Measurements from ENCODE around the gene GTPBP3.
"Not testable (repeated sequence)": the region's sequence is repeated elsewhere in the genome, so short reads cannot be mapped to it uniquely, and the experiment has no call there.

The GTPBP3 gene, protein sequence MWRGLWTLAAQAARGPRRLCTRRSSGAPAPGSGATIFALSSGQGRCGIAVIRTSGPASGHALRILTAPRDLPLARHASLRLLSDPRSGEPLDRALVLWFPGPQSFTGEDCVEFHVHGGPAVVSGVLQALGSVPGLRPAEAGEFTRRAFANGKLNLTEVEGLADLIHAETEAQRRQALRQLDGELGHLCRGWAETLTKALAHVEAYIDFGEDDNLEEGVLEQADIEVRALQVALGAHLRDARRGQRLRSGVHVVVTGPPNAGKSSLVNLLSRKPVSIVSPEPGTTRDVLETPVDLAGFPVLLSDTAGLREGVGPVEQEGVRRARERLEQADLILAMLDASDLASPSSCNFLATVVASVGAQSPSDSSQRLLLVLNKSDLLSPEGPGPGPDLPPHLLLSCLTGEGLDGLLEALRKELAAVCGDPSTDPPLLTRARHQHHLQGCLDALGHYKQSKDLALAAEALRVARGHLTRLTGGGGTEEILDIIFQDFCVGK
- long read RNA-seq, donor 1, partial matches to known transcripts = 0 of 2 reads
- long read RNA-seq, donor 1, other reads (novel, unspliced or antisense) = 0 of 2 reads
- long read RNA-seq, donor 2, partial matches to known transcripts = 0 of 2 reads
- long read RNA-seq, donor 2, other reads (novel, unspliced or antisense) = 0 of 2 reads
- long read RNA-seq, donor 3, partial matches to known transcripts = 10 of 11 reads
- long read RNA-seq, donor 3, other reads (novel, unspliced or antisense) = 0 of 11 reads
- long read RNA-seq, donor 4, transcript GTPBP3-208 (2 exons, 564 nt) = major isoform, 5 of 12 reads
- long read RNA-seq, donor 4, partial matches to known transcripts = 0 of 12 reads
- long read RNA-seq, donor 4, other reads (novel, unspliced or antisense) = 0 of 12 reads
- long read RNA-seq, donor 5, transcript GTPBP3-208 (2 exons, 564 nt) = major isoform, 7 of 44 reads
- long read RNA-seq, donor 5, partial matches to known transcripts = 34 of 44 reads
- long read RNA-seq, donor 5, other reads (novel, unspliced or antisense) = 0 of 44 reads
- long read RNA-seq, donor 6, partial matches to known transcripts = 10 of 18 reads
- long read RNA-seq, donor 6, other reads (novel, unspliced or antisense) = 0 of 18 reads
- long read RNA-seq, donor 7 = 0 reads
- long read RNA-seq, donor 8, partial matches to known transcripts = 0 of 1 reads
- long read RNA-seq, donor 8, other reads (novel, unspliced or antisense) = 0 of 1 reads

DNA sequence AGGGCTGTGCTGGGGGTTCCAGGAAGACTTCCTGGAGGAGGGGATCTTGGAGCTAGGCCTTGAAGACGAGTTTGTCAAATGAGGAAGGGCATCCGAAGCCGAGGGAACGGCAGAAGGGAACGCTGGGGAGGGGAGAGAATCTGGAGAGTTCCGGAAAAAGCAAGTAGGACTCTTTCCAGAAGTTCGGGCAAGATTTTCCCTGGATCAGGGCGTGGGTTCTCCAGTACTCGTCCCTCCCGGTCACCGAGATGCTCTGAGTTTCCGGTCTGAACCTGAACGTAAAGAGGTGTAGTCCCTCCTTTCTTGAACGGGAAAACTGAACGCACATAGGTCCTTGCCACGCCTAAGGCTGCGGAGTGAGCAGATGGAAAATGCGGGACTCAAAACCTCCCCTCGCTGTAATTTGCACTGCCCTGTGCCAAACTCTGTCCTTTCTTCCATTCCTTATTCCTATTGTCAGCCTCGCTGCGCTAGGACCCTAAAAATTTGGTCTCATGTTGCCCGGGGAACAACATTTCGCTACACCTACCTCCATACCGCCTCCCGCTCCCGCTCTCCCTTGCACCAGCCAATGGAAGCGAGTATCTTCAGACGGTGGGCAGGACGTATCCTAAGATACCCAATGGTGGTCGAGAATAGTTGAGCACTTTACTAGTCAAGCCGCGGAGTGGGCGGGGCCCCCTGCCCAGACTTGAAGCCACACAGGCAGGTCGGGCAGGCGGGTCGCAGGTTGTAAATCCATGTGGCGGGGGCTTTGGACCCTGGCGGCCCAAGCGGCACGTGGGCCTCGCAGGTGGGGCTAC is at the start of gene GTPBP3:
GTPBP3 (plus strand) TSS at position 682 of the 803 bp plus-strand sequence; CDS start at position 741, 59 bp downstream.
- DNase-seq = peak; percentile 92

DNA sequence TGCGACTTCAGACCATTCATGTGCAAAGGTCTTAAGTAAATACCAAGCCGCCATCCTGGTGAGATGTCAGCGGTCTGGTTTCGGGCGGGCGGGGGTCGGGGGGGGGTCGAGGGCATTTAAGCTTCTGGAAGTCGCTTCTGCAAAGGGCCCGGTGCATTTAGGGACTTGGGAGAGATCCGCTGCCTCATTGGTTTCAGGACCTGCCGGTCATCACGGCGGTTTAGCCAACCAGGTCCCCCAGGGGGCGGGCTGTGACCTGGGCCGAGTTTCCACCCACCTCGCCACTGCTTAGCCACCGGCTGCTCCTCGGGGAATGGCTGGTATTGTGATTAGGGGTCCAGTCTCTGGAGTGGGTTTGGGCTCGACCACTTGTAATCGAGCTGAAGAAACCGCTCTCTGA is 47.9 kb upstream of the GTPBP3 start:
- no peak for DNase-seq

DNA sequence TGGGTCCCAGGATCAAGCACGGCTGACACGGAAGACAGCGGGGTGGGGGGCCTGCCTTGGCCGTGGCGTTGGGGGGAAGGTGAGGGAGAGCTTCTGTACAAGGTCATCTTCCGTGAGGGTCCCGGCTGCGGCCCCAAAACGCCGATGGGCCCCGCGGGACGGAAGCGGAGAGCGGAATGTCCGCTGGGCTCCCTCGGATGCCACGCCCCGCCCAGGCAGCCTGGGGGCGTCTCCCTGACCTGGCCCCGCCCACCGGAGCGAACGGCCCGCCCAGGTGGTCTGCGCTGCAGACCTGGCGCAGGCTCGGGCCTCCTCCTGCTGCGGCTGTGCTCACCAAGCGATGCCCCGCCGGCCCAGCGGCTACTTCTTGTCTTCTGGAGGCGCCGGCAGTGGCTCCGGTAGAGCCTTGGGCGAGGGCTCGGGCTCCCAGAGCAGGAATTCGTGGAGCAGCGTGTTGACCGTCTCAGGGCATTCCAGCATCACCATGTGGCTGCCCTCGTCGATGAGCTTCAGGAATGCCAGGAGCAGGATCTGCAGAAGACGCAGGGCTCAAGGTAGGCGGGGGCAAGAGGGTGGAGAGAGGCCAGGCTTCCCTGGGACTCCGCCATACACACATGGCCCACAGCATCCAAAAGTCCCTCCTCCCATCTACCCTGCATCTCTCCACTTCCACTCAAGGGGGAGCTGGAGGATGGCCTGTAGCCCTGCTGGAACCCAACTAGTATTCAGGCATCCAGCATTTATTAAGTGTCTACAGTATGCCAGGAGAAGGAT is 44.9 kb upstream of the GTPBP3 start:
- peak; percentile 88 for DNase-seq

DNA sequence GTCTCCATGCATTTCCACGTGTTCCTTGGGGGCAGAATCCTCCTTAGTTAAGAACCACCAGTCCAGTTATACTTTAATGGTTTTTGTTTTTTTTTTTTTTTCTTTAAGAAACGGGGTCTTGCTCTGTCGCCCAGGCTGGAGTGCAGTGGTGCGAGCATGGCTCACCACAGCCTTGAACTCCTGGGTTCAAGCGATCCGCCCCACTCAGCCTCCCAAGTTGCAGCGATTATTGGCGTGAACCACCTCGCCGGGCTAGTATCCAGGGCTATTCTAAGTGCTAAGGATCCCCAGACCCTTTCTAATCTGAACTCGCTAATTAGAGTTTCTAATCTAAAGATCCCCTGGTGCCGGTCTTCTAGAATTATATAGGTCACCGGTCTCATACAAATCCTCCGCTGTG is 43.7 kb upstream of the GTPBP3 start:
- no peak for DNase-seq

DNA sequence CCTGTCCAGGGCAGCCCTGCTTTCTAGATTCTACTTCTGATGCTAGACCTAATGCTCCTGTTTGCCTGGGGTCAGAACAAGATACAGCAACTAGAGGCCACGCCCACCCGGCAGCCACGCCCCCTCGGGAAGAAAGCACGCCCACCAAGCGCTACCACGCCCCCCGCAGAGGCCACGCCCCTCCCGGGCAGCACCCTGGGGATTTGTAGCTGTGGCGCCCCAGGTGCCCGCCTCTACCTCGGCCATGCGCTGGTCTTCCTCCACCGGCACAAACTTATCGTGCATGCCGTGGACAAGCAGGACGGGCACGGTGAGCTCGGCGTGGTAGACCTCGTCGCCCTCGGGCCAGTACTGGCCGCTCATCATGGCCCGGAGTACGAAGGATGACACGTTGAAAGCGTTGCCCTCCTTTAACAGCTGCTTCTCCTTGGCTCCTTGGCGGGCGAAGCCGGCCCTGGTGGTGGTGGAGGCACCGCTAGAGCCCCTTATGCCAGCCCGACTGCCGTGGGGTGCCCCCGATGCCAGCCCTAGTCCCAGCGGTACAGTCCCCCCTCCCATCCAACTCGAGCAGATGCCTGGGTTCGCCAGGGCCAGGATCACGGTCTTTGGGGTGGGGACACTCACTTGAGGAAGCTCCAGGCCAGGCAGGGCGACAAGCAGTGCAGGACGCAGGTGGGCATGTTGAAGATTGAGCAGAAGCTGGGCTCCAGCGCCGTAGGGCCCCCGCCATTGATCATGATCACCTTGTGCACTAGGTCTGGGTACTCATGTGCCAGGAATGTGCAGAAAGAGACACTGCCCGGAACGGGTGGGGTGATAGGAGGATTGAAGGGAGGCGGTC is 43.1 kb upstream of the GTPBP3 start:
- no peak for DNase-seq

DNA sequence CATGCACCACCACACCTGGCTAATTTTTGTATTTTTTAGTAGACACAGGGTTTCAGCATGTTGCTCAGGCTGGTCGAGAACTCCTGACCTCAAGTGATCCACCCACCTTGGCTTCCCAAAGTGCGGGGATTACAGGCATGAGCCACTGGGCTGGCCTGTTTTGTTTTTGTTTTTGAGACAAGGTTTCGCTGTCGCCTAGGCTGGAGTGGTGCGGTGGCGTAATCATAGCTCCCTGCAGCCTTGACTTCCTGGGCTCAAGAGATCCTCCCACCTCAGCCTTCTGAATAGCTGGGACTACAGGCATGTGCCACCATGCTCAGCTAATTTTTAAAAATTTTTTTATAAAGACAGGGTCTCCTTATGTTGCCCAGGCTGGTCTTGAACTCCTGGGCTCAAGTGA is 41.8 kb upstream of the GTPBP3 start:
- DNase-seq = not testable (repeated sequence)

DNA sequence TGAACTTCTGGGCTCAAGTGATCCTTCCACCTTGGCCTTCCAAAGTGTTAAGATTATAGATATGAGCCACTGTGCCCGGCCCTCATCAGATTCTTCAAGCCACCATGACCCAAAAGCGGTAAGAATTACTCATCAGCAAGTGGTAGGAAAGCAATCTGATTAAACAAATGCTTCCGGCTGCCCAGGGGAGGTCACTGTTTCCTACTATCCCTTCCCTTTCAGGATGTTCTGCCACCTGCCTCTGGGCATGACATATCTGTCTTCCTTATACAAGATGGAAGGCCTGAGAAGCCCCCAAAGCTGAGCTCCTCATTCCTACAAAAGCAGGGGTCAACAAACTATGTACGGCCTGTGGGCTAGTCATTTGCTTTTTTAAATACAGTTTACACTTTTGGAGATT is 41.1 kb upstream of the GTPBP3 start:
- no peak for DNase-seq

DNA sequence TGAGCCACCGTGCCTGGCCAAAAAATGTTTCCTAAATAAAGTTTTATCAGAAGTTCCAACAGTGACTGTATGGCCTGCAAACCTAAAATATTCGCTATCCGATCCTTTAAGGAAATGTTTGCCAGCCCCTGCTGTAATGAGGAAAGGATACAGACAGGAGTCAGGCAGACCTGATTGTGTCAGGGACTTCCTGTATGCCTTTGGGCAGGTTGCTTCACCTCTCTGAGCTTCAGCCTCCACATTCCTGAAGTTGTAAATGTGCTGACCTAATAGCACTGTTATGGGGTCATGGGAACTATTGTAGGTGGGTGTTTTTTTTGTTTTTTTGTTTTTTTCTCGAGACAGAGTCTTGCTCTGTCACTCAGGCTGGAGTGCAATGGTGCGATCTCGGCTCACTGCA is 40.4 kb upstream of the GTPBP3 start:
- DNase-seq = no peak

DNA sequence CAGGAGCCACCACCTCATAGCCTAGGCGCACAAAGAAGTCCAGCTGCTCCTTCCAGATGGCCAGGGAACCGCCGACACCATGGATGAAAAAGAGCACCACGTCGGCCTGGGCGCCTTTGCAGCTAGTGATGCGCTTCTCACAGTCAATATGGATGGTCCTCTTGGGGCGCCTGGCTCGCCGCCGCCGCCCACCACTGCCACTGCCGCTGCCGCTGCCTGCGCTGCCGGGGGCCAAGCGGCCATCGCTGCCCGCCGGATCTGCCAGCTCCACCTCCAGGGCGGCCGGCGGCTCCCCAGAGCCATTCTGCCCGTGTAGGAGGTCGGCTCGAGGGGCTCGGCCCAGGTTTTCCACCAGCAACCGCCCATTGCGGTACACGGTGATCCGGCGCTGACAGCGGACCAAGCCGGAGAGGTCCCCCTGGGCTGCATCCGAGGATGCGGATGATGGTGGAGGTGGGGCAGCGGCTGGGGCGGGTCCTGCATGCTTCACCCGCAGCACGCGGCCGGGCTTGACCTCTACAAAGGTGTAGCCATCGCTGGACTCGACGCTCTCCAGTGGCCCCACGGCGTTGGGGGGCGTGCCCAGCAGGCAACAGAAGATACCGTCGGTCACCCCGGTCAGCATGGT is 36.2 kb upstream of the GTPBP3 start:
- DNase-seq = no peak

DNA sequence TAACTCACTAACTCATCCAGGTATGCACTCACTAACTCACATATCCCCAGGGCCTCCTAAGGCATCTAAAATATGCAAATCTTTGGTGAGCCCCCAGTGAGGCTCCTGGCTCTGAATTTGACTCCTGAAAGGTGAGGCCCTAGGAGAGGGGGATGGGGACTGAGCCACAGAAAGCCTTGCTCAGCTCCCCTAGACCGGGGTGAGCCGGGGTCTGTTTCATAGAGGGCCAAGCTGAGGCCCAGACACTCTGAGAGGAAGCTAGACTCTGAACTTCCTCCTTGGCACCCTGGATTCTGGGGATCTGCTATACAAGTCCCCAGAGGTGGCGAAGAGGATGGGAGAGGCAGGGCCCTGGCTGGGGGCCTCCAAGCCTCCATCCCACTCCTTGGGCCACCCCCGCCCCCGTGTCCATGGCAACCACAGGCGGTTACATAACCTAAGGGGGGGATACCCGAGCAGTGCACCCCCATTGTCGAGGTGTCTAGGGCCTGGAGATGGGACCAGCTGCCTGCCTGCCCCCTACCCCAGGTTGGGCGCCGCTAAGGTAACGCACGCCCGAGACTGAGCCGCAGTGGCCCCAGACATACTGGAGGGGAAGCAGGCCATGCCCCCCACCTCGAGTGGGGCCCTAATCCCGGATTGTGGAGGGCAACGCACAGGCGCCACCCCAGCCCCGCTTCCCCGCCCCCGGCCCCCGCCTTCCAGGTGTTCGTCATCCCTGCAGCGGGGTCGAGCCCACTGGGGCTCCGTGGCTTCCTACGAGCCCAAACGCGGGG is 34.8 kb upstream of the GTPBP3 start:
- no peak for DNase-seq

DNA sequence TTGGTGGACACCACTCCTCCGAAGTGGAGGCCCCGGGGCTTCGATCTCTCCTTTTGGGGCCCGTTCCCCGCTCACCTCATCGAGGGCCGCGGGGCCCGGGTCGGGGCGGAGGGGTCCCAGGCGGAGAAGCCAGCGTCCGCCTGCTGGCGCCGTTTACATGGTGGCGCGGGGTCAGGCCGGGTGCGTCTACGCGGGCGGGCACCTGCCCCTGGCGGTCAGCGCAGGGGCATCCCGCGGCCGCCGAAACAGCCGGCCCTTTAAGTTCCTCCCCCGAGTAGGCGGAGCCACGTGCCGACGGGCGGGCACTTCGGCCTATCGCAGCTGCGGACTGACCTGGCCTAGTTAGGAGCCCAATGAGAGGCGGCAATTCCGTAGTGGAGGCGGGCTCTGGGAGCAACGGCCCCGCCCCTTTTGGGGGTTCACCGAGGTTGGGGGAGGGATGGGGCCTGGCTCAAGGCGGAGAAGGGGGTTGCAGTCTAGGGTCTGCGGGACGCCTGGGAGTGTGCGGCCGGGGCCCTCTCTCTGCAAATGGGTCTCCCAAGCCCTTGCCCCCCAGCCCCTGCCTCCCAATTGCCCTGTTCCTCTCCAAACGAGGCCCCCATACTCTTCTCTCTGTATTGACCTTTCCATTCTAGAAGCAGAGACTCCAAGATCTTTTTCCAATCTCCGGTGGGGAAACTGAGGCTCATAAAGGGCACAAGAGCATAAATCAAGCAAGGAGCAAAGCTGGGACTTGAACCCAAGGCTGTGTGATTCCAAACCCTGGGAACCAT is 34.0 kb upstream of the GTPBP3 start, which contains the start of gene ABHD8:
ABHD8 (minus strand) TSS at position 259 of the 773 bp plus-strand sequence. CDS start 1,809 bp downstream, outside the sequence.
- peak; percentile 86 for DNase-seq

DNA sequence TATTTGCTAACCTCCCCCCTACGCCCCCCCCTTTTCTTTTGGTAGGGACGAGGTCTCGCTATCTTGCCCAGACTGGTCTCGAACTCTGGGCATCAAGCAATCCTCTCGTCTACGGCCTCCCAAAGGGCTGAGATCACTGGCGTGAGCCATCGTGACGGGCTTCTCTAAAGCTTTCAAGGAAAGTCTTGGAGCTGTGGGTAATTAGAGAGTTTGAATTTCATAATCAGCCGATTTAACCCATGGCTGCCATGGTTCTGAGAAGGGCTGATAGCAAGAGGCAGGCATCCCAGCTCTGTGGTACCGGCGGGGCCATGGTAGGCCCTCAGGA is 33.4 kb upstream of the GTPBP3 start:
- DNase-seq = no peak

DNA sequence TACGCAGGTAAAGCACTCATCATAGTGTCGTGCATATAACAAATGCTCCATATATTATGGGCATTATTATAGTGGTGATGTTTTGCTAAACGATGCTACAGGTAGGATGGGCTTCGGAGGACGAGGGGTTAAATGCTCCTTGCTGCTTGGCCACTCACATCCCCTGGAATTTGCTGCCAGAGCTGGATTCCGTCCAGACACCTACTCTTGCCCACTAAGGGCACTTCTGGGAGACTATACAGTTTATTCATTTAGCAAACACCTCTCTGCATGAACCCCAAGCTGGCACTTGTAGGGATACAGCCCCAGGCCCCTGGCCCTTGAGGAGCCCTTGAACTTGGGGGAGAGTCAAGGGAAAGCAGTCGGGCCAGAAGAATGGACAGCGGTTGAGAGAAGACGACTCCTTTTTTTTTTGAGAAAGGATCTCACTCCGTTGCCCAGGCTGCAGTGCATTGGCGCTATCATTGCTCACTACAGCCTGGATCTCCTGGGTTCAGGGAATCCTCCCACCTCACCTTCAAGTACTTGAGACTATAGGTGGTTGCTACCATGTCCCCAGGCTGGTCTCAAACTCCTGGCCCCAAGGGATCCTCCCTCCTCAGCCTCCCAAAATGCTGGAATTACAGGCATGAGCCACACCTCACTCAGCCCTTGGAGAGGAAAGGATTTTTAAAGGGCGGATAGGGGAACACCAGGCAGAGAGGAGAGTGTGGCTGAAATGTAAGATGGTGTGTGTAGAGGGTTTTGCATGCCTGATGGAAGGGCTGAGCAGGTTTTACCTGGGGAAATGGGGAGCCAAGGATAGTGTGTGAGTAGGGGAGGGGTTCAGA is 32.8 kb upstream of the GTPBP3 start:
- no peak for DNase-seq

DNA sequence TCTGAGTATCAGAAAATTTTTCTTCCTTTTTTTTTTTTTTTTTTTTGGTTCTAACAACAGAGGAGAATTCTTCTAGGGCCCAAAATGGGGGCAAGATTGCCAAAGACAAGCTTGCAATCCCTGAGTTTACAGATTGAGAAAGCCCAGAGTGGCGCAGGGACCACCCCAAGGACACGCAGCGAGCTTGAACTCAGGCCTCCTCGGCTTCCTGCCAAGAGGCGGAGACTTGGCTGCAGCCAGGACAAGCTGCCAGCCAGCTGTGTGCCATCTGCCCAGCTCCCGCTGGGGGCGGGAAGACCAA is 32.2 kb upstream of the GTPBP3 start:
- no peak for DNase-seq

DNA sequence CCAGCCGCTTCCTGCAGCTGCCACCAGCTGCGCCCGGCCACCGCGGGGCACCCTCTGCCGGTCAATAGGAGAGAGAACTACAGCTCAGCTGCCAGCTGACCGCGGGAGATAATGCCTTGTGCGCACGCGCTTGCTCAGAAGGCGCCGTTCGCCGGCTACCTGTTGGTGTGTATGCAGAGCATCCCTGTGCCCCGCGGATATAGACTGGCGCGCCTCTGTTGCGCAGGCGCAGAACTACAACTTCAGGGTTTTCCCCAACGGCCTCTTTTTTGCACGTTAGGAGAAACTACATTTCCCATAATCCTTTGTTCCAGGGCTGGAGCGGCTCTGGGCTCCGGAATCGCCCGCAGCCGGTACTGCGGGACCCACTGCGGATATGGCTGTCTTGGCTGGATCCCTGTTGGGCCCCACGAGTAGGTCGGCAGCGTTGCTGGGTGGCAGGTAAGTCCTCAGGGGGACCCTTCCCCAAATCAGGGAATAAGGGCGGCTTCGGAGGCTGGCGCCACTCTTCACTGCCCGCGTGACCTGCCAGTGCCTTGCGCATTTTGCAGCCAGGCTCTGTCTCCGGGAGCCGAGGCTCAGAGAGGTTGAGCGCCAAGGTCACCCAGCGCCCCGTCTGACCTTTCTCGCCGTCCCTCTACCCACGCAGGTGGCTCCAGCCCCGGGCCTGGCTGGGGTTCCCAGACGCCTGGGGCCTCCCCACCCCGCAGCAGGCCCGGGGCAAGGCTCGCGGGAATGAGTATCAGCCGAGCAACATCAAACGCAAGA is 31.7 kb upstream of the GTPBP3 start, which contains the start of gene MRPL34:
MRPL34 (plus strand) TSS at position 356 of the 768 bp plus-strand sequence; CDS start at position 377, 21 bp downstream.
- DNase-seq = peak; percentile 95

DNA sequence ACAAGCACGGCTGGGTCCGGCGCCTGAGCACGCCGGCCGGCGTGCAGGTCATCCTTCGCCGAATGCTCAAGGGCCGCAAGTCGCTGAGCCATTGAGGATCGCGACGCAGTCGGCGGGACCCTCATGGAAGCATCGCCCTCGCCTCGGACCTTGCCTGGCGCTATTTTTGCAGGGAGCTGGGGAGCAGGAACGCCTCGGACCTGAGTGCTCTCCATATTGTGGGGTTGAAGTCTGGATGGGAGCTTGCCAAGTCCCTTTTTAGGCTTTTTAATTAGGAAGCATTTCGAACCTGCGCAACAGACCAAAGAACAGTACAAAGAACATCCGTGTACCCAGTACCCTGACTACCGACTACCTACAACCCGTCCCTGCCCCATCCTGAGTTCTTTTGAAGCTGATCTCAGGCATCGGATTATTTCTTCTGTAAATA is 31.1 kb upstream of the GTPBP3 start:
- no peak for DNase-seq
